CD1c-positive myeloid dendritic cell (primary cell): ENCODE data around the gene NOMO2.
"Not testable (repeated sequence)": the region's sequence is repeated elsewhere in the genome, so short reads cannot be mapped to it uniquely, and the experiment has no call there.

Experiments
- DNase-seq: peaks from one replicate; pipeline ENCODE4 v3.0.0-alpha.2; 2016; ENCODE audit errors: extremely low spot score

Gene NOMO2

DNA sequence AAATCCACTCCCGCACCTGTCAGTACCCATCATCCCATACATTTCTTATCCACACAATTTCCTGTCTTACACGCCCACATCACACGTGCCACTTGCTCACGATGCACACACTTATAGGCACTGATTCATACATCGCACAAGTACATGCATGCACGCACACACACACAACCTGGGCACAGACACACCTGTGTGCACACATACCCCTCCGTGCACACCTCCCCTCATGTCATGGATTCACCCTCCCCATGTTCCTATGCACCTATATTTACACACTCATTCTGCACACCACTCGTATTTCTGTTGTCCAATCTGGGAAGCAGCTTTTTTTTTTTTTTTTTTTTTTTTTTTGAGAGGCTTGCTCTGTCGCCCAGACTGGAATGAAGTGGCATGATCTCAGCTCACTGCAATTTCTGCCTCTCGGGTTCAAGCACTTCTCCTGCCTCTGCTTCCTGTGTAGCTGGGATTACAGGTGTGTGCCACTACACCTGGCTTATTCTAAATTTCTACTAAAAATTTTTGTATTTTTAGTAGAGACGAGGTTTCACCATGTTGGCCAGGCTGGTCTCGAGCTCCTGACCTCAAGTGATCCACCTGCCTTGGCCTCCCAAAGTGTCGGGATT lies 13.5 kb upstream of the NOMO2 start:
- DNase-seq: not testable (repeated sequence)

GRCh38 chr16:18573887-18574286 lies 12.0 kb upstream of the NOMO2 start:
- DNase-seq: not testable (repeated sequence)

GRCh38 chr16:18572973-18573372 lies 11.1 kb upstream of the NOMO2 start:
- not testable (repeated sequence) for DNase-seq

GRCh38 chr16:18571307-18571850 lies 9.5 kb upstream of the NOMO2 start:
- not testable (repeated sequence) for DNase-seq

DNA sequence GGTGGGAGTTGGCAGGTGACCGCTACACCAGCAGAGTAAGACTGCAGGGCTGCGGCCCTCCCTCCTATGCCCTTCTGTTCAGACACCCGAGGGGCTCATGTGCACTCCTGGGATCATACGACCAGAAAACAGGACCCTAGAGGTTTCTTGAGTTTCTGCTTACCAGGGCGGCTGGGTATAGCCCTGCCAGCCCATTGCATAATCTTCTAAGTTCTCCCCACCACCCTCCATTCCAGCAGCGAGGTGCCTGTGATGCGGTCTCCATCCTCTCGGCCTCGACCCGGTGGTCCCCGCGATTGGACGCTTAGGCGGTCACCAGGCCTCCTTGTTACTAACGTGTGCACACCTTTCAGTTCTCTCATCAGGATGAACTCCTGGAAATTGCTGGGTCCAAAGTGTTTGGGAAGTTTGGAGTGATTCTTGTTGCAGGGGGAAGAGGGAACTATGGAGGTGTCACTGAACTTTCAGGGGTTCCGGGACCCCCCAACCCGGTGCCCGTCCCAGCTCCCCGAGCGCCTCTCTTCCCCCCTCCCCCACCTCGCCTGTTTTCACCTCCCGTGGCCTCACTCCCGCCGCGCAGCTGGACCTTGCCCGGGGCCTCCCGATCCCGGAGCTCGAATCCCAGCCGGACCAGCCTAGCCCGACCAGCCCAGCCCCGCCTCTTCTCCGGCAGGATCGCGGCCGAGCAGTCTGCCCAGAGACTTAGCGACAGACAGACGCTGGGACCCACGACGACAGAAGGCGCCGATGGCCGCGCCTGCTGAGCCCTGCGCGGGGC lies 8.8 kb upstream of the NOMO2 start:
- not testable (repeated sequence) for DNase-seq

GRCh38 chr16:18560416-18561220 lies 1.3 kb downstream of the NOMO2 start:
- not testable (repeated sequence) for DNase-seq

DNA sequence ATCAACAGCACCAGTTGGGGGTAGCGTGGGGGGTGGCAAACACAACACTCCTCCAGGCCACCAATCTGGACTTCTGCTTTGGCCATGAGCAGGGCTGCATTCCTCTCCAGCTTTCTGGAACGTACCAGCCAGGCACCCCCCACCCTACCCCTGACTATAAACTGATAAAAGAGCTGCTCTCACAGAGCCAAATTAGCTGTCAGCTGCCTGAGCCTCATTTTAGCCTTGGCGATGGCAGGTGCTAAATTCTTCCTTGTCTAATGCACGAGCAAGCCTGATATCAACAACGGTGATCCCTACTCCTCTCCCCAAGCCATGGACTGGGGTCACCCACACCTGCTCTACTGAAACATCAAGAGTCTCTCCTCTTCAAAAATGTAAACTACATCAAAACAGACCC lies 8.2 kb downstream of the NOMO2 start:
- DNase-seq: not testable (repeated sequence)

DNA sequence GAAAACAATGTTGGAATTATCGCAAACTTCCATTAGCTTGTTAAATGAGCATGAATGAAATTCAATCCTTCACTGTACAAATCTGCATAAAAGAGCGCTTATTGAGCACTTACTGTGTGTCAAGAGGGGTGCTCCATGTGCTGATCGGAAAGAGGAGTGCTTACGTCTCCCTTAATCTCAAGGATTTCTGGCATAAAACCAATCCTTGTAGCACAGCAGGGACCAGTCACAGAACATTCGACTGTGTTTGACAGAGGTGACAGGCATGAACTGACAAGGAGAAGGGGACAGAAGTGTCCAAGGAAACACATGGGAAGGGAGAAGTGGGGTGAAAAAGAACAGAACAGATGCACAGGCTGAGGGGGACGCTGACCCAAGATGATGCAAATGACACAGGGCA lies 14.5 kb downstream of the NOMO2 start:
- DNase-seq: not testable (repeated sequence)

GRCh38 chr16:18546853-18547252 lies 15.0 kb downstream of the NOMO2 start:
- DNase-seq: not testable (repeated sequence)

DNA sequence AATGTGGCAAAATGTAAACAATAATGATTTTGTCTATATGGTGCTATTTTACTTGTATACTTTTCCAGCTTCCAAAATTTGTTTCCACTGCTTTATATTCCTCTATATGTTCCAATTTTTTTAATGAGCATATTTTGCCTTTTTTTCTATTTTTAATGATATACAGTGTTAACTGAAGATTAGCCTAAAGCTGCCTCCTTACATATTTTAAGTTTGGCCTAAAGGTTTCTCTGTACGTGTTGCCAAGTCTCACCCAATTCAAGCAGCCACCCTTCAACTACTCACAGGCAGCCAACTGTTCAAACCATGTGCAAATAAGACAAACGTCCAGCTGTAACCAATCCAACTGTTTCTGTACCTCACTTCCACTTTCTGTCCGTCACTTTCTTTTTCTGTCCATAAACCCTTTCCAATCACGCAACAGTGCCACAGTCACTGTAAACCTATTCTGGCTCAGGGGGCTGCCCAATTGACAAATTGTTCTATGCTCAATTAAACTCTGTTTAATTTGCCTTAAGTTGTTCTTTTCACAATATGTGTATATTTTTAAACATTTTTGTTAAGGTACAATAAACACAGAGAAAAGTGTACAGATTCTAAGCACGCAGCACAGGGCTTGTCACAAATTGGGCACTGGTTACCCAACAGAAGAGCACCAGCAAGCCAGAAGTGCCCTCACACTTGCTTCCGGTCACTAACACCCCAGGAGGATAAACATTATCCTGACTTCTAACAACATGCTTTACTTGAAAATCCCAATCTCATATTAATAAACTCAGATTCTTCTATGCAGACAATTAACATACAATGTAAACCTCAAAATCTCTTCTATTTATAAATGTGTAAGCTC lies 17.4 kb downstream of the NOMO2 start:
- DNase-seq: not testable (repeated sequence)

DNA sequence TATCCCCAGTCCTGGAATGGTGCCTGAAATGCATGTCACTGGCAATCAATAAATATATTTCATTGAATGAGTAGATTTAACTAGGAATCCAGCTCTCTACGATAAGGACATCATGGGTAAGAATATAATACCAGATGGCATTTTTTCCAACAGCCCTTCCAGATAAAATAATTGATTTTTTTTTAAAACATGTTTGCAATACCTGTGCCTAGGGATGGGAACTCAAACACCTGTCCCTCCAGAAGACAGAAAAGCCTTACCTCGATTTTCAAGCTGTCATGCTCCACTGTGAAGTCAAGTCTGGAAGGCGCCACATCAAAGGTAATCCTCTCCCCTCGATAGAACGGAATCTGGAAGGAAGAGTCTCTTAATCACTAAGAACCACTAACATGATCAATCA lies 20.0 kb downstream of the NOMO2 start:
- DNase-seq: not testable (repeated sequence)

GRCh38 chr16:18537004-18537403 lies 24.9 kb downstream of the NOMO2 start:
- DNase-seq: not testable (repeated sequence)

DNA sequence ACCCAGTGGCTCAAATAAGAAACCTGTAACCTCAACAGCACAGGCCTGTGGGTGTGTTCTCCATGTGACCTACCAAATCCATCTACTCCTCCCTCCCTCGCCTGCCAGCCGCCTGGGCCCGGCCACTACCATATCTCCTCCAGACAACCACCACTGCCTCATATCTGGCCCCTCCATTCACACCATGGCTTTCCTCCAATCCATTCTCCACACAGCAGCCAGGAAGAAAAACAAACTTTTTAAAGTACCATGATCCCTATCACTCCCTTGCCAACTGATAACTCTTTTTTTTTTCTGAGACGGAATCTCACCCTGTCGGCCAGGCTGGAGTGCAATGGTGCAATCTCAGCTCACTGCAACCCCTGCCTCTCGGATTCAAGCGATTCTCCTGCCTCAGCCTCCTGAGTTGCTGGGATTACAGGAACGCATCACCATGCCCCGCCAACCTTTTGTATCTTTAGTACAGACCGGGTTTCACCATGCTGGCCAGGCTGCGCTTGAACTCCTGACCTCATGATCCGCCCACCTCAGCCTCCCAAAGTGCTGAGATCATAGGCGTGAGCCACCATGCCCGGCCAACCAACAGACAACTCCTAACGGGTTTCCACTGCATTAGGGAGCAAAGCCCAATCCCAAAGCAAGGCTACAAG lies 26.3 kb downstream of the NOMO2 start:
- not testable (repeated sequence) for DNase-seq

DNA sequence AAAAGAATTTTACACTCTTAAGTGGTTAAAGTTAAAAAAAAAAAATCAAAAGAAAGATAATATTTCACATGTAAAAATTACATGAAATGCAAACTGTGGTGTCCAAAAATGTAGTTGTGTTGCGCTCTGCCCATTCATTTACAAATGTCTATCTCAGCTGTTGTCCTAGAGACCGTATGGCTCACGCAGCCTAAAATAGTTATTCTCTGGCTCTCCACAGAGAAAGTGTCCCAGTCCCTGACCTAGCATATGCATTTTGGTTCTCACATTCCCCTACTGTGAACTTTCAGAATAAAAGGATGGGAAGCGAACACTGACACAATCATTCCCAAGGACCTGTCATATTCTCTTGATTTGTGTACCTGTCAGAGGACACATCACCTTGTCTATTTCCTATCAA lies 27.6 kb downstream of the NOMO2 start:
- DNase-seq: not testable (repeated sequence)

DNA sequence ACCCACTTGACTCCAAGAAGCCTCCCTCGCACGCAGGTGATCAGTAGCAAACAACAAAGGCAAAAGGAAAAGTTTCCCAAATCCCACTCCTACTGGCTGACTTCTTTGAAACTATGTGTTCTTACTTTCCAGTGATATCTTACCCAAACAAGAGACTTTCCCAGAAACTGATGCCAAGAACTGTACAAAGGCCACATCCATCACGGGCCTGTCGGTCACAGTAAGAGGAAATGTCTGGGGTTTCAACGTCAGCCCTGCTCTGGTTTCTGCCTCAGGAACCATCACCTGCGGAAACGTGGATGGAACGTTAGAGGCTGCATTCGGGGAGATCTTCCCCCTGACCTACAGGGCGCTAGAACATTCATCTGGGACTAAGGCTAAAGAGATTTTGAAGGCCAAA lies 30.6 kb downstream of the NOMO2 start:
- not testable (repeated sequence) for DNase-seq

- DNase-seq: not testable (repeated sequence)
Measured at GRCh38 chr16:18530329-18530728, 31.6 kb downstream of the NOMO2 start.

DNA sequence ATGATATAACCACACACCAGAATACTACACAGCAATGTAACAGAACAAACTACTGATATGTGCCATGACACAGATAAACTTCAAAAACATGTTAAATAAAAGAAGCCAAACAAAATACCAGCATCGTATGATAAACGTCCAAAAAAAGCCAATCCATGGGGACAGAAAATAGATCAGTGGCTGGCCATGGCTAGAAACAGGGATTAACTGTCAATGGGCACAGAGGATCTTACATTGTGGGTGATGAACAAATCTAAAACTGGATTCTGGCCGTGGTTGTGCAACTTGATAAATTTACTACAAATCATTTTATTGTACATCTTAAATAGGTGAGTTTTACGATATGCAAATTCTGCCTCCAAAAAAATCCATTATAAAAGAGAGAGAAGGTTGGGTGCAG lies 35.4 kb downstream of the NOMO2 start:
- DNase-seq: not testable (repeated sequence)

- not testable (repeated sequence) for DNase-seq
Measured at GRCh38 chr16:18525882-18526482, 35.9 kb downstream of the NOMO2 start.

DNA sequence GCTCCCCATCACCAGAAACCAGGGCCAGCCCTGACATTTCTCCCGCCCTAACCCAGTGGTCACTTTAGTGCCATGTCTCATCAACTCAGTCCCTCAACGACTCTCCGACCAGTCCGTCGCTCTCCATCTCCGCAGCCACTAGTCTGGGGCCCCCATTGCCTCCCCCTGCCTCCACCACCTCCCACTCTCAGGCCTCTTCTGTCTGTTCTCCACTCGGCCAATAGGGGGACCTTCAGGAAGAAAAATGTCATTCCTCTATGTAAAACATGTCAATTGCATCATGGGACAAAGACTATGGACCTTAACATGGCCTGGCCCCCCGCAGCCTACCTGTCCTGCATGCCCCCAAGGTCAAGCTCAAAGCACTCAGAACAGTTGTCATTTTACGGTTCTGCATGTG lies 39.3 kb downstream of the NOMO2 start:
- not testable (repeated sequence) for DNase-seq
